ENCODE measurements around the gene KCNQ1. TPM values are rescaled to one million over a fixed set of nuclear protein-coding genes. Genes with fewer than 3 reads are reported as not detected.

The KCNQ1 gene
- total RNA-seq, 1 experiment from 2014 or later, result not detected

- no peaks in the 10 kb centered on the region for H3K9me2 ChIP-seq (ENCODE audit: insufficient read depth)
- BruUV-seq (replicated peaks), result no TSS peak
- no peaks in the 10 kb centered on the region for H4K20me1 ChIP-seq (ENCODE audit: insufficient read depth)
- H3K36me3 ChIP-seq (ENCODE audit: low read depth), result no peaks in the 10 kb centered on the region
- CTCF ChIA-PET, result interaction anchor here (0.6 kb wide), 1 partner anchor 85 kb away, joined by 3 read pairs; no protein-coding TSS in a partner anchor
- no peaks in the 10 kb centered on the region for H3K4me1 ChIP-seq (replicated peaks; ENCODE audit: insufficient read depth)
- H3K27me3 ChIP-seq (ENCODE audit: insufficient read depth, low read depth), result no peaks in the 10 kb centered on the region
- POLR2A ChIA-PET (ENCODE audit: unreplicated experiment), result no interaction called here
- no peak overlapping the region for H3K27ac ChIP-seq
- H3F3A ChIP-seq (ENCODE audit: insufficient read depth, low read depth), result no peaks in the 10 kb centered on the region
- H3K79me2 ChIP-seq (ENCODE audit: low read depth), result no peaks in the 10 kb centered on the region
- H3K4me2 ChIP-seq, result no peak overlapping the region
- intact Hi-C loops (cut with micrococcal nuclease; ENCODE audit: unreplicated experiment), result no loop called here
- TF ChIP-seq CTCF (conservative IDR thresholded peaks at IDR 0.05) (no peak), EZH2 (IDR thresholded peaks at IDR 0.05; ENCODE audit: low read depth) (no peak)
- no peaks in the 10 kb centered on the region for H3K9me3 ChIP-seq (ENCODE audit: insufficient read depth, low read depth)
- H3K4me3 ChIP-seq, result no peak overlapping the region
- H2AFZ ChIP-seq, result no peak overlapping the region
- no peak for DNase-seq
These were observed 232.3 kb downstream of the KCNQ1 start for GRCh38 chr11:2677127-2677526.

- no peaks in the 10 kb centered on the region for H3K27me3 ChIP-seq (ENCODE audit: insufficient read depth, low read depth)
- no peak overlapping the region for H3K4me2 ChIP-seq
- POLR2A ChIA-PET (ENCODE audit: unreplicated experiment), result no interaction called here
- no peaks in the 10 kb centered on the region for H3K9me3 ChIP-seq (ENCODE audit: insufficient read depth, low read depth)
- no peaks in the 10 kb centered on the region for H3K36me3 ChIP-seq (ENCODE audit: low read depth)
- no peak overlapping the region for H3K27ac ChIP-seq
- H3K4me1 ChIP-seq (replicated peaks; ENCODE audit: insufficient read depth), result no peaks in the 10 kb centered on the region
- intact Hi-C loops (cut with micrococcal nuclease; ENCODE audit: unreplicated experiment), result no loop called here
- TF ChIP-seq CTCF (conservative IDR thresholded peaks at IDR 0.05), result no peak
- no peak for TF ChIP-seq EZH2 (IDR thresholded peaks at IDR 0.05; ENCODE audit: low read depth)
- no peaks in the 10 kb centered on the region for H4K20me1 ChIP-seq (ENCODE audit: insufficient read depth)
- H3K9me2 ChIP-seq (ENCODE audit: insufficient read depth), result no peaks in the 10 kb centered on the region
- no peak for DNase-seq
- CTCF ChIA-PET, result no interaction called here
- no peak overlapping the region for H2AFZ ChIP-seq
- H3K79me2 ChIP-seq (ENCODE audit: low read depth), result no peaks in the 10 kb centered on the region
- no peaks in the 10 kb centered on the region for H3F3A ChIP-seq (ENCODE audit: insufficient read depth, low read depth)
- BruUV-seq (replicated peaks), result no TSS peak
- H3K4me3 ChIP-seq, result no peak overlapping the region
These were observed 233.6 kb downstream of the KCNQ1 start for GRCh38 chr11:2678396-2678795.

GRCh38 chr11:2679011-2679676, 234.3 kb downstream of the KCNQ1 start:
- ChIA-PET CTCF (no interaction called here), POLR2A (ENCODE audit: unreplicated experiment) (no interaction called here)
- H3K36me3 ChIP-seq (ENCODE audit: low read depth), result no peaks in the 10 kb centered on the region
- no peaks in the 10 kb centered on the region for H3F3A ChIP-seq (ENCODE audit: insufficient read depth, low read depth)
- no peaks in the 10 kb centered on the region for H3K79me2 ChIP-seq (ENCODE audit: low read depth)
- H3K4me1 ChIP-seq (replicated peaks; ENCODE audit: insufficient read depth), result no peaks in the 10 kb centered on the region
- H3K9me3 ChIP-seq (ENCODE audit: insufficient read depth, low read depth), result no peaks in the 10 kb centered on the region
- no peak overlapping the region for H3K27ac ChIP-seq
- H2AFZ ChIP-seq, result no peak overlapping the region
- TF ChIP-seq EZH2 (IDR thresholded peaks at IDR 0.05; ENCODE audit: low read depth), result no peak
- no peak for TF ChIP-seq CTCF (conservative IDR thresholded peaks at IDR 0.05)
- DNase-seq, result no peak
- no peaks in the 10 kb centered on the region for H4K20me1 ChIP-seq (ENCODE audit: insufficient read depth)
- no peak overlapping the region for H3K4me2 ChIP-seq
- intact Hi-C loops (cut with micrococcal nuclease; ENCODE audit: unreplicated experiment), result no loop called here
- no TSS peak for BruUV-seq (replicated peaks)
- H3K4me3 ChIP-seq, result no peak overlapping the region
- no peaks in the 10 kb centered on the region for H3K27me3 ChIP-seq (ENCODE audit: insufficient read depth, low read depth)
- no peaks in the 10 kb centered on the region for H3K9me2 ChIP-seq (ENCODE audit: insufficient read depth)
